Pancreas (tissue), 10 donors: Measurements from ENCODE around the gene SLC41A1. TPM values are rescaled to one million over a fixed set of nuclear protein-coding genes. Genes with fewer than 3 reads are reported as not detected.

ENCODE experiments used
- ATAC-seq, 4 donors: fragments of 200-7000 bp; cut with Tn5 transposase; one replicate each; pipeline versions ENCODE4 v1.8.0 to v1.9.1; 2020; ENCODE audit warnings: mild to moderate bottlenecking in 4 of 4, moderate library complexity in 4 of 4
- DNase-seq, 6 donors: peaks; one replicate each; pipeline ENCODE4 v3.0.0-alpha.2; 2020
- FAIRE-seq: peaks from 2 replicates; lab custom pipeline; 2012; peaks lifted over from hg19 to GRCh38; lab: Jason Lieb, UNC
- H3K27ac ChIP-seq, 4 donors: fragments of 200-600 bp; sonication (generic); 1 replicate in 3 of 4; 2 replicates in 1 of 4; pipeline versions ENCODE4 v1.5.0 to v1.8.0; 2020
- H3K27me3 ChIP-seq, 4 donors: fragments of 200-600 bp; one replicate each; pipeline ENCODE4 v1.8.0; 2021
- H3K36me3 ChIP-seq, 3 donors: fragments of 200-600 bp; sonication (generic) in 1 of 3; one replicate each; pipeline versions ENCODE4 v1.5.0 to v1.8.0; 2020 to 2021
- H3K4me1 ChIP-seq, 3 donors: fragments of 200-600 bp; one replicate each; pipeline ENCODE4 v1.8.0; 2021
- H3K4me3 ChIP-seq, 4 donors: fragments of 200-600 bp; sonication (generic) in 2 of 4; one replicate each; pipeline versions ENCODE4 v1.5.0 to v1.8.0; 2020 to 2021
- H3K9me3 ChIP-seq, 4 donors: fragments of 200-600 bp; one replicate each; pipeline ENCODE4 v1.8.0; 2021
- WGBS, 2 donors: extraction: QIAGEN DNeasy Blood & Tissue Kit; methylation state at CpG; one replicate each; pipeline ENCODE4 v1.1.7; 2013; 5-methylcytosine and 5-hydroxymethylcytosine counted together
- intact Hi-C, 3 donors: fragments of 100-400 bp; cut with DNase I; formaldehyde crosslinking; loops; one replicate each; pipeline versions ENCODE4 v1.11.1 to v1.14.2; 2022
- polyA plus RNA-seq, 2 donors: library from polyadenylated mRNA; stranded (reverse); fragments of 200-250 nt; gene quantifications; one replicate each; pipeline ENCODE4 v1.2.3, GENCODE V29; 2013
- total RNA-seq, 6 donors: library from RNA; stranded (reverse); fragmentation: NEBNext Ultra II Directional in 4 of 6; extraction: Animal tissue kit (Norgen Biotek cat#: 25700) in 4 of 6; gene quantifications; one replicate each; pipeline versions ENCODE4 v1.2.1 to v1.2.4, GENCODE V29; 2021 to 2023
- TF ChIP-seq, protein P1 (sequence below), 4 donors: fragments of 200-600 bp; sonication (generic) in 3 of 4; IDR thresholded peaks; one replicate each; pipeline versions ENCODE4 v1.5.0 to v1.8.0; 2021; ENCODE audit warnings: antibody characterized with exemption in 4 of 4
- donor health status: healthy with polysubstance abuse.
- donor health status: DM: no; HTN: no; CAD: no; lungs with moderate emphysema.
- donor health status: DM: no; HTN: no; CAD: no.
- donor health status: control.
- donor health status: control.
- donor health status: Bipolar disorder and iron deficiency.
- donor health status: DM: yes; HTN: yes; CAD: no.
- donor health status: DM: no; HTN: no; CAD: no.
- donor health status: DM: no; HTN: no; CAD: no.
- donor health status: DM: yes; HTN: yes; CAD: no.

Gene SLC41A1
- total and polyA plus RNA-seq, 8 donors: 20.7 to 57.7 (median 36.8) TPM

- Histone ChIP-seq H3K36me3 (no peaks in the 10 kb centered on the region), H3K27ac (no peak overlapping the region), H3K27me3 (no peaks in the 10 kb centered on the region), H3K4me3 (no peak overlapping the region), H3K4me1 (no peaks in the 10 kb centered on the region), H3K9me3 (no peaks in the 10 kb centered on the region)
- ATAC-seq (no peak), FAIRE-seq (no peak), DNase-seq (no peak)
- intact Hi-C loops: no loop called here
- TF ChIP-seq, protein P1, sequence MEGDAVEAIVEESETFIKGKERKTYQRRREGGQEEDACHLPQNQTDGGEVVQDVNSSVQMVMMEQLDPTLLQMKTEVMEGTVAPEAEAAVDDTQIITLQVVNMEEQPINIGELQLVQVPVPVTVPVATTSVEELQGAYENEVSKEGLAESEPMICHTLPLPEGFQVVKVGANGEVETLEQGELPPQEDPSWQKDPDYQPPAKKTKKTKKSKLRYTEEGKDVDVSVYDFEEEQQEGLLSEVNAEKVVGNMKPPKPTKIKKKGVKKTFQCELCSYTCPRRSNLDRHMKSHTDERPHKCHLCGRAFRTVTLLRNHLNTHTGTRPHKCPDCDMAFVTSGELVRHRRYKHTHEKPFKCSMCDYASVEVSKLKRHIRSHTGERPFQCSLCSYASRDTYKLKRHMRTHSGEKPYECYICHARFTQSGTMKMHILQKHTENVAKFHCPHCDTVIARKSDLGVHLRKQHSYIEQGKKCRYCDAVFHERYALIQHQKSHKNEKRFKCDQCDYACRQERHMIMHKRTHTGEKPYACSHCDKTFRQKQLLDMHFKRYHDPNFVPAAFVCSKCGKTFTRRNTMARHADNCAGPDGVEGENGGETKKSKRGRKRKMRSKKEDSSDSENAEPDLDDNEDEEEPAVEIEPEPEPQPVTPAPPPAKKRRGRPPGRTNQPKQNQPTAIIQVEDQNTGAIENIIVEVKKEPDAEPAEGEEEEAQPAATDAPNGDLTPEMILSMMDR (IDR thresholded peaks at IDR 0.05): no peak
- WGBS, 2 donors: 83 to 85% methylated on average over 8 of the region's 8 CpGs
Observed at GRCh38 chr1:205769641-205770365, 43.2 kb downstream of the SLC41A1 start.

GRCh38 chr1:205767248-205767647 is 45.8 kb downstream of the SLC41A1 start:
- H3K9me3 ChIP-seq: no peaks in the 10 kb centered on the region
- no peaks in the 10 kb centered on the region for H3K36me3 ChIP-seq
- H3K27ac ChIP-seq: no peak overlapping the region
- H3K4me3 ChIP-seq: no peak overlapping the region
- ATAC-seq: peak in 2 of 4 donors; percentile 49 to 54
- H3K4me1 ChIP-seq: no peaks in the 10 kb centered on the region
- no peak for DNase-seq
- FAIRE-seq: no peak
- TF ChIP-seq, protein P1 (IDR thresholded peaks at IDR 0.05): no peak
- 66 to 70% methylated on average over 3 of the region's 3 CpGs for WGBS, 2 donors
- intact Hi-C loops: no loop called here
- no peaks in the 10 kb centered on the region for H3K27me3 ChIP-seq

GRCh38 chr1:205766570-205766969 is 46.4 kb downstream of the SLC41A1 start:
- Histone ChIP-seq H3K36me3 (no peaks in the 10 kb centered on the region), H3K4me3 (no peak overlapping the region), H3K9me3 (no peaks in the 10 kb centered on the region), H3K27me3 (no peaks in the 10 kb centered on the region), H3K4me1 (no peaks in the 10 kb centered on the region), H3K27ac (no peak overlapping the region)
- TF ChIP-seq, protein P1 (IDR thresholded peaks at IDR 0.05): no peak
- WGBS, 2 donors: 91 to 95% methylated on average over 3 of the region's 3 CpGs
- ATAC-seq: no peak
- no peak for DNase-seq
- no peak for FAIRE-seq
- intact Hi-C loops: no loop called here

DNA sequence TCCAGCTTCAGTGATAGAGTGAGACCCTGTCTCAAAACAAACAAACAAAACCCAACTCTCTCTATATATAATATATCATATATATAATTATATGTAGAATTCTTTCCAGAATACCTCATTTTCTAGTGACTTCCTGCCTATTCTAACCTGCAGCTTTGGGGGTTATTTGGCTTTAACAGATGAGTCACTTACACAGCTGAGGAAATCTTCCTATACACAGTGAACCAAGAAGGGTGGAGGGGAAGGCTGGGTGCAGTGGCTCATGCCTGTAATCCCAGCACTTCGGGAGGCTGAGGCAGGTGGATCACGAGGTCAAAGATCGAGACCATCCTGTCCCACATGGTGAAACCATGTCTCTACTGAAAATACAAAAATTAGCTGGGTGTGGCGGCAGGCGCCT is 47.0 kb downstream of the SLC41A1 start:
- Histone ChIP-seq H3K4me3 (no peak overlapping the region), H3K36me3 (no peaks in the 10 kb centered on the region), H3K27ac (no peak overlapping the region), H3K9me3 (no peaks in the 10 kb centered on the region), H3K4me1 (no peaks in the 10 kb centered on the region), H3K27me3 (no peaks in the 10 kb centered on the region)
- intact Hi-C loops: no loop called here
- FAIRE-seq (no peak), DNase-seq (no peak), ATAC-seq (no peak)
- TF ChIP-seq, protein P1 (IDR thresholded peaks at IDR 0.05): no peak
- WGBS, 2 donors: 68 to 71% methylated on average over 5 of the region's 5 CpGs

GRCh38 chr1:205764578-205764977 is 48.4 kb downstream of the SLC41A1 start:
- no peak overlapping the region for H3K4me3 ChIP-seq
- H3K9me3 ChIP-seq: no peaks in the 10 kb centered on the region
- DNase-seq: no peak
- no peaks in the 10 kb centered on the region for H3K36me3 ChIP-seq
- no peaks in the 10 kb centered on the region for H3K4me1 ChIP-seq
- H3K27ac ChIP-seq: no peak overlapping the region
- 89 to 90% methylated on average over 2 of the region's 2 CpGs for WGBS, 2 donors
- TF ChIP-seq, protein P1 (IDR thresholded peaks at IDR 0.05): no peak
- intact Hi-C loops: no loop called here
- no peaks in the 10 kb centered on the region for H3K27me3 ChIP-seq
- no peak for FAIRE-seq
- no peak for ATAC-seq
